ENCODE measurements around the gene NECAB2.
A peak's percentile ranks its signal among the peaks of the same experiment; 100 is the strongest.

NECAB2 gene

DNA sequence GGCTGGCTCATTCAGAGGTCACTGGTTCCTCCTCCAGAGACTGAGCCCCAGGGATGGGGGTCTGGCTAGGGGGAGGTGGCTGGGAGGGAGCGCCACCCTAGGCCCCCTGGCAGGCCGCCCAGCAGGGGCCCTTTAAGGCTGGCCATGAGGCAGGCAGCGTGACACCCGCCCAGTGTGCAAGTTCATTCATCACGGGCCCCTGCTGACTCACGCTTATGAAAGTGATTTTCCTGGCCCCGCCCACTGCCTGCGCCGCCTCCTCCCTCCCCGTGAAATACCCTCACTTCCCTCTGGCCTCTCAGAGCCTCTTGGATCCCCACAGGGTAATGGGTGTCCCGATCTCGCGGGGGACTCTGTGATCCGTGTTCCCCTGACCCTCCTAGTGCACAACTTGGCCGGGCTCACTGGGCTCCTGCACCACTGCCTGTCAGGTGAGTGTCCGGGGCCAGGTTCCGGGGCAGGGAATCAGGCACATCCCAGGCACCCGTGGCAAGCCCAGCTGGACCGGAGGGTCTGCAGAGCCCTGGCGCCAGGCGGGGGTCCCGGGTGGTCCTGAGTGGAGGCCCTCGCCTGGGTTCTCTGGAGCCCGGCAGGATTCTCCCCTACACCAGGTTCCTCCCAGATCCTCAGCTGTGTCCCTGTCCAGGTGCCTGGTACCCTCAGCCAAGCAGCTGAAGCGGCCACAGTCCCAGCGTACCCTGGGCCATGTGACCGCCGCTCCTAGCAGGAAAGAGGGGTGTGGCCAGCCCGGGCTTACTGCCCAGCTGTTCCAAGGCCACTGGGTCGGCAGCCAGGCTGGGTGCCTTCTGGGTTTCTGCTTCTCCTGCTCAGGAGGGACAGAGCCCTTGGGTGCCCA lies 14.9 kb upstream of the NECAB2 start, which contains the start of gene OSGIN1:
TSS of gene OSGIN1 (plus strand) at position 301 of the 856 bp plus-strand sequence. CDS start 4,432 bp downstream, outside the sequence.
- peak; percentile 90 for DNase-seq

DNA sequence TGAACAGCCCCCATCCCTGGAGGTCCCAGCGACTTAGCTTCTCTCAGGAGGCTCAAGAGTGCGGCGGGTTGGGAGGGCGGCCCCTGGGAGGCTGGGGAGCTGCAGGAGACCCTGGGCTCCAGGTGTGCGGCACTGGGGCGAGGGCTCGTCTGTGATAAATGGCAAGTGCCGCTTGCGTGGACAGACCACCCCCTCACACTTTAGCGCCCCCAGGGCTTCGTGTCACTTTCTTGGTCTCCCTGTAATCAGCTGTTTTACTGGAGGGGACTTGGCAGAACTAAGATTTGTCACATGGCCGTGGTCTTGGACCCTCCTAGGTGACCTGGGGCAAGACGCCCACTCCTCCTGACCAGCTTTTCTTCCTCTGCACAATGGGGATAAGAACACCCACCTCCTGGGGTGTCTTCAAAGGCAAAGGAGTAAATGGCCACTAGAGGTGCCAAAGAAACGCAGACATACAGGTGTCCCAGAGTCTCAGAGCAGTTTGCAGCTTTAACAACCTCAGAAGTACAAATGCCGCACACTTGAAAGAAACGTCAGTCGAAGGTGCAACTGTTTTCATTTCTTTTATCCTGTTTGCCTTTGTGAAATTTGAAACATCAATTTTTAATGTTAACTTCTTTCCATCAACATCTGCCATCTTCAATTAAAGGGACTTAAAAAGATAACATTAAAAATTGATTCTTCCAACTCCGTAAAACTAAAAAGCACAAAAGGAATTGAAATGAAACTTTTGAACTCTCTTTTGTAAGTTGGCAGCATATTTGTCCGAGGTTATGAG lies 14.1 kb upstream of the NECAB2 start:
- DNase-seq, result peak; percentile 78

- DNase-seq, result peak; percentile 16
Measured at GRCh38 chr16:83954577-83955016, 13.4 kb upstream of the NECAB2 start.

DNA sequence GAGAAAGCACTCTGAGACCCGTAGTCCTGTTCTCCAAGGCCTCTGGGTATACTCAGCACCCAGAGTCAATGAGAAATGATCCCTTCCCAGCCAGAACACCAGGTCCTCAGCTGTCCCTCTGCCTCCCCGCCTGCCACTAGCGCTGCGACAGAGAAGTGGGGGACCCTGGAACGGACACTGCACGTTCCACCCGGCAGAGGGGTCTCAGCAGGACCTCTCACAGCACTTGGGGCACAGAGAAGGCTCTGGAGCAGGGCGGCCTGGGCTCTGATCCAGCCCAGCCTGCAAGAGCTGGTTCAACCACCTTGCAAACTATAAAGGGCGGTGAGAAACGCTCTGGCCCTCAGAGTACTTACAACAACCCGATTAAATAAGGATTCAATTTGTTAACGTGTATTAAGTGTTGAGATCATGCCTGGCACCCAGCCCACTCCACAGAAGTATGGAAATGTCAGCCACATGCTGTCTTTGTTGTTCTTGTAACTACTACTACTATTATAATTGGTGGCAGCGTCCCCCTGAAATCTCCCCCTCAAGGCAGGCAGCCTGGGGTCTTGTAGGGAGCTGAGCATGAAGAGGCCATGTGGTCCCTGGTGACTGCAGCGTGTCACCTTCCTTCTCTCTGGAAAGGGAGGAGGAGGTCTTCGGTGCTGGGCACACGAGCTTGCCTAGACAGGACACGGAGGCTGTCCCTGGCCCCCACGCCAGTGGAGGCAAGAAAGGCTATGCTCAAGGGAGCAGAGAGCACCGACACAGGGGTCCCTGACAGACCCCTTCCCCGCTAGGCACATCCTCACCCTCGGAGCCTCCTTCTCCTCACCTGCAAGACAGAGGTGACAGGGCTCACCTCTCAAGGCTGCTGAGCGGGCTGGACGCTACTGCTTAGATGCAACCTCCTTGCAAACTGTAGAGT lies 12.6 kb upstream of the NECAB2 start:
- no peak for DNase-seq

- peak; percentile 68 for DNase-seq
Measured at GRCh38 chr16:83956336-83957289, 11.4 kb upstream of the NECAB2 start.

GRCh38 chr16:83957296-83957855 lies 10.7 kb upstream of the NECAB2 start:
- no peak for DNase-seq

GRCh38 chr16:83958137-83958845 lies 9.8 kb upstream of the NECAB2 start:
- no peak for DNase-seq

DNA sequence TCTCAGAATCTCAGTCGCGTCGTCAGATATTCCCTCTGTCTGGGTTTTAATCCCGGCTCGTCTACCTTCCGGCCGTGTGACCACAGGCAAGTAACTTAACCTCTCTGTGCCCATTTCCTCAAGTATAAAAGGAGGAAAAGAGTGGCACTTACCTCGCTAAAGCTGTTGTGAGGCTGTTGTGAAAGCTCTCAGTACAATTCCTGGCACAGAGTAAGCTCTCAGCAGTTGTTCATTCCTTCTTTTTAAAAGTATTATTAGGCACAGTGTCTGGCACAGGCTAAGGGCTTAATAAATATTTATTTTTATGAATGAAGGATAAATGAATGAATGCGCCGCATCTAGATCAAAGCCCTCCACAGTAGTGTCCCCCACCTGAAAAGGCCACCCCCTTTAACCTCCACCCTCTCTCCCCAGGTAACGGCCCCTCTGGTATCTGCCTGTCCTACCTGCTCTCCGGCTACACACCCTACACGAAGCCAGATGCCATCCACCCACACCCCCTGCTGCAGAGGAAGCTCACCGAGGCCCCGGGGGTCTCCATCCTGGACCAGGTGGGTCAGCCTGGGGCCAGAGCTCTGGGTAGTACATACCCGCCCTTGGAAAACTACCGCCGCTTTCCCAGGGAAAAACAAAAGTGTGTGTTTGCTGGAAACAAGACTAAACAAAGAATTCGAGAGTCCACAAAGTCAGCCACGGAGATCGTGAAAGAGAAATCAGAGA lies 9.0 kb upstream of the NECAB2 start:
- DNase-seq, result no peak

DNA sequence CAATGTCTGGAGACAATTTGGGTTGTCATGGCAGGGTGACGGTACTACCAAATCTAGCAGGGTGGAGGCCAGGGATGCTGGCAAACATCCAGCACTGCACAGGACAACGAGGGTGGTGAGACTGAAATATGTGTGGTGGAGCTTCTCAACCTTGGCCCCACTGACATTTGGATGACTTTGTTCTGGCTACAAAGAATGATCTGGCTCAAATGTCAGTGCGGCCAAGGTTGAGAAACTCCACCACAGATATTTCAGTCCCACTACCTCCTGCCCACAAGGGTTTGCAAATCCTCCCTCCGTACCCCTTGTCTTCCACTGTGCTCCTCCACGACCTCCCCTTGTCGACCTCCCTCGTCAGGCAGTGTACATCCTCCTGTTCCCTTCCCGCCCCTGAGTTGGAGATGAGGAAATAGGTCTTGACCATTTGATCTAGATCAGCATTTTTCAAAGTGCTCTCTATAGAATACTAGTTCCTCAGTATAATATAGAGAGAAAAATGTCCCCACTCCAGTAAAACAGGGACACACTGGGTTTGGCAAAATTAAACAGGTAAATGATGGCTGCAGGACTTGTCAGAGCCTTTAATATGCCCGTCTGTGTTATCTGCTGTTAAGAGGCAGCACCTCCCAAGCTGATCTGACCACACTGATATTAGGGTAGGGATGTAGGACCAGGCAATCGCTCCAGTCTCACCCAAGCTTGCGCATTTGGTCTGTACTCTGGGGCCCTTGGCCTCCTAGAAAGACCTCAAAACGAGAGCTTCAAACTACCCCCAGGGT lies 8.2 kb upstream of the NECAB2 start:
- no peak for DNase-seq

GRCh38 chr16:83960521-83961249 lies 7.4 kb upstream of the NECAB2 start:
- DNase-seq, result no peak

- no peak for DNase-seq
Measured at GRCh38 chr16:83961591-83961990, 6.5 kb upstream of the NECAB2 start.

GRCh38 chr16:83963277-83964119 lies 4.5 kb upstream of the NECAB2 start:
- DNase-seq, result no peak

DNA sequence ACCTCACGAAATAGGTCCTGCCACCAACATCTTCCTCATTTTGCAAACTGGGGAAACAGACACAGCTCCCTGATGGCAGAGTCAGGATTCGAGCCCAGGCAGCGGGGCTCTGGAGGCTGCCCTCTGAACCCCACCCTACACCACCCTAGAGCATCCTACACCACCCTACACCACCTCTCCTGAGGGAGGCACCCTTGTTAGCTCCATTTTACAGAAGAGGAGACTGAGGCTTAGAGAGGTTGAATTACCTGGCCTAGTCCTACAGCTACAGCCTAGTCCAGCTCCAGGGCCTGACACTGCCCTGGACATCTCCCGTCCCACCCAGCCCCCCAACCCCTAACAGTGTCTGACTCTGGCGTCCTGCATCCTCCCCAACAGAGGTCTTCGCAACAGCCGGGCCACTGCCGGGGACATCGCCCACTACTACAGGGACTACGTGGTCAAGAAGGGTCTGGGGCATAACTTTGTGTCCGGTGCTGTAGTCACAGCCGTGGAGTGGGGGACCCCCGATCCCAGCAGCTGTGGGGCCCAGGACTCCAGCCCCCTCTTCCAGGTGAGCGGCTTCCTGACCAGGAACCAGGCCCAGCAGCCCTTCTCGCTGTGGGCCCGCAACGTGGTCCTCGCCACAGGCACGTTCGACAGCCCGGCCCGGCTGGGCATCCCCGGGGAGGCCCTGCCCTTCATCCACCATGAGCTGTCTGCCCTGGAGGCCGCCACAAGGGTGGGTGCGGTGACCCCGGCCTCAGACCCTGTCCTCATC lies 3.2 kb upstream of the NECAB2 start:
- DNase-seq, result no peak

DNA sequence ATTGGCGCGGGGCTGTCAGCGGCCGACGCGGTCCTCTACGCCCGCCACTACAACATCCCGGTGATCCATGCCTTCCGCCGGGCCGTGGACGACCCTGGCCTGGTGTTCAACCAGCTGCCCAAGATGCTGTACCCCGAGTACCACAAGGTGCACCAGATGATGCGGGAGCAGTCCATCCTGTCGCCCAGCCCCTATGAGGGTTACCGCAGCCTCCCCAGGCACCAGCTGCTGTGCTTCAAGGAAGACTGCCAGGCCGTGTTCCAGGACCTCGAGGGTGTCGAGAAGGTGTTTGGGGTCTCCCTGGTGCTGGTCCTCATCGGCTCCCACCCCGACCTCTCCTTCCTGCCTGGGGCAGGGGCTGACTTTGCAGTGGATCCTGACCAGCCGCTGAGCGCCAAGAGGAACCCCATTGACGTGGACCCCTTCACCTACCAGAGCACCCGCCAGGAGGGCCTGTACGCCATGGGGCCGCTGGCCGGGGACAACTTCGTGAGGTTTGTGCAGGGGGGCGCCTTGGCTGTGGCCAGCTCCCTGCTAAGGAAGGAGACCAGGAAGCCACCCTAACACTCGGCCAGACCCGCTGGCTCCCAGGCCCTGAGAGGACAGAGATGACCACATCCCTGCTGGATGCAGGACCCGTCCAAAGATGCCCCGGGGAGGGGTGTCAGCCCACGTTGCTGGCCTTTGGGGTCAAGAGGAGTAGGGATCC lies 2.4 kb upstream of the NECAB2 start:
- no peak for DNase-seq

- DNase-seq, result no peak
Measured at GRCh38 chr16:83966153-83966696, 1.8 kb upstream of the NECAB2 start.

- no peak for DNase-seq
Measured at GRCh38 chr16:83967091-83967490, 953 bp upstream of the NECAB2 start.
